Stimulated activated CD8-positive, alpha-beta memory T cell treated with anti-CD3 and anti-CD28 coated beads, Interleukin-15, amount 100 ng/mL, for 4 hours (primary cell): Measurements from ENCODE around the gene RPTOR.
"Not testable (repeated sequence)": the region's sequence is repeated elsewhere in the genome, so short reads cannot be mapped to it uniquely, and the experiment has no call there.

ENCODE experiments used
- DNase-seq, 2 donors: peaks; one replicate each; pipeline ENCODE4 v3.0.0-alpha.2; 2020; ENCODE audit warnings: low read depth in 2 of 2

The RPTOR gene

GRCh38 chr17:80512233-80512632 is 32.4 kb upstream of the RPTOR start:
- no peak for DNase-seq

- DNase-seq = no peak
Observed at GRCh38 chr17:80513201-80513600, 31.4 kb upstream of the RPTOR start.

DNA sequence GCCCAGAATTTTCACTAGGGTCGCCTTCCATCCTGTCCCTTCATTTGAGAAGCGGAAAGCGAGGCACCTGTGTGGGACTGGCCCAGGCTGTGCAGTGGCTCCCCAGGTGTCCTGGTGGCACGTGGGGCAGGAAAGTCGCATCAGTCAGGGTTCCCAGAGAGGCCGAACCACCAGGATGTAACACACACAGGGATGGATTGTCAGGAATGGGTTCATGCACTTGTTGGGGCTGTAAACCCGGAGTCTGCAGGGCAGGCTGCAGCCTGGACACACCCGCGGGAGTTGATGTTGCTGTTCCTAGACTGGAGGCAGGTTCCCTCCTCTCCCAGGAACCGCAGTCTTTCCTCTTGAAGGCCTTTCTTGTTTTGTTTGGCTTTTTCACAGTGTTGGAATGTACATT is 30.7 kb upstream of the RPTOR start:
- DNase-seq = no peak

- DNase-seq = no peak
Observed at GRCh38 chr17:80516171-80516932, 28.3 kb upstream of the RPTOR start.

GRCh38 chr17:80517641-80518040 is 27.0 kb upstream of the RPTOR start:
- DNase-seq = no peak

GRCh38 chr17:80518392-80518791 is 26.2 kb upstream of the RPTOR start:
- DNase-seq = no peak

DNA sequence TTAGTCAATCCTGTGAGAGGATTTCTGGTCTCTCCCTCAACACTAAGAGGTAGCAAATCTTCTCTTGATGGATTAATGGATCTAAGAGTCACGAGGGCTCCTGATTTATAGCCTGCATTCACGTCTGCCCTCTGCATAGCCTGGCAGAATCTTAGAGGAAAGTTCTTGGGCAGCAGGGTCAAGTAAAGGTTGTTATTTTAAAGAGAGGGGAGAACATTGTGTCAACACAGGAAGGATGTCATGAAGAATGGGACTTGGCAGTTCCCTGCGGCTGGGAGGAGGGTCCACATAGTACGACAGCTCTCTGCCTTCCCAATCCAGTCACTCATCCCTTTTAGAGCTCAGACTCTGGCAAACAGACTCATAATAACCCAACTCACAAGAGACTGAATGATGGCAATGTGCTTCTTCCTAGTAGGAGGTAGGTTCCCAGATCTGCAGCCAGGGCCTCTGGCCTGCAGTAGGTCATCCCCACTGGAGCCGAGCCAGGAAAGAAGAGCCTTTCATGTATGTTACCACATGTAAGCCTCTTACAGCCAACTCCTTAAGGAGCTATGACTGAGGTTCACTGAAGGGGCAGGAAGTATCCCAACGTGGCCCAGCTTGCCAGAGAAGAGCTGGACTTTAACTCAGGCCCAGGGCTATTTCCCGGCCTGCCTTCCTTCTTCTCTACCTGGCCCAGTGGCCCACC is 25.4 kb upstream of the RPTOR start:
- DNase-seq = no peak

DNA sequence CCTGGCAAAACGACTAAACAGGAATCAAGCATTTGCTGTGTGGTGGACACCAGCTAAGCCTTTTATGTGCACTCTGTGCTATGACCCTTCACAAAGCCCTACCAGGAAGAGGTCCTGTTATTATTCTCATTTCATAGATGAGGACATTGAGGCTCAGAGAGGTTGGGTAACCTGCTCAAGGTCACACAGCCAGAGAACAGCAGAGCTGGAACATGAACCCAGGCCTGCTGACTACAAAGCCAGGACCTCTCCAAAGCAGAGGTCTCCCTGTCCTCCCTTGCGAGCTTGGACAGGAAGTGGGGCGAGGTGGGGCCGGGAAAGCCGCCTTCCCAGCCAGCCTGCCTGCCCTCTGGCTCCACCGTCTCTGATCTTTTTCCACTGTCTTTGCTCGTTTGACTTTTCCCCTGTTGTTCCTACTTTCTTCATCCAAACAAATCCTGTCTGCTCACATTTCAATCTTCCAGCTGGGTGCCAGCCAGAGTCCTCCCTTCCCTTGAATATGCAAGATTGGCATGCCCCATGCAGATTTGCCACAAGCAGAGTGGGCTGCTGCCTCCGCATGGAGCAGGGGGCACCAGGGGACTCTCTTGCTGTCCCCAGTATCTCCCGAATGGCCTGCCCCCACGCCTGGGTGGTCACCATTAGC is 23.7 kb upstream of the RPTOR start:
- DNase-seq = no peak

DNA sequence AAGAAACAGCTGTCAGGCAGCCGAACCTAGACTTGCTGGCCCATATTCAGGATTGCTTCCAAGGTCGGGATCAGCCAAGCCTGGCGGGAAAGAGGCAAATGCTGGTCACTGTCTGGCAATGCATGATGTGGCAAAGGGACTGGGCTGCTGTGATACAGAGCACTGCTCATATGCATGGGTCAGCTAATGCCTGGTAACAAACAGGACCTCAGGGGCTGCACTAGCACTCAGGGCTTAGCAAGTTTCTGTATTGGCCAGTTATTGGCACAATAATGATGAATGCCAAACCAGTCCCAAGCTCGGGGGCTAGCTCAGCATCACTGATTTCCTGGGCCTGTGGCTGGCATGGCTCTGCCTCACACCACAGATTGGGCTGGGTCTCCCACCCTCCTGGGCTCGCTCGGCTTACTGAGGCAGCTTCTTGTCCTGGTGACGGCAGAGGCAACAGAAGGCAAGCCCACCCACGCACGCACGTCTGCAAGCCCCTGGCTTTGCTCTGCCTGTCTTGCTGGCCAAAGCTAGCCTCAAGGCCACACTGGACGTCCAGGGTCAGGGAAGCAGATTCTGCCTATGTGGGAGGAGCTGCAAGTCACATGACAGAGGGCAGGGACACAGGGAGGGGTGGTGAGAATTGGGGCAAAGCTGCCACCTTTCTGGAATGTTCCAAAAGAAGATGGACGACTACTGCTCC is 21.4 kb upstream of the RPTOR start:
- DNase-seq = no peak

DNA sequence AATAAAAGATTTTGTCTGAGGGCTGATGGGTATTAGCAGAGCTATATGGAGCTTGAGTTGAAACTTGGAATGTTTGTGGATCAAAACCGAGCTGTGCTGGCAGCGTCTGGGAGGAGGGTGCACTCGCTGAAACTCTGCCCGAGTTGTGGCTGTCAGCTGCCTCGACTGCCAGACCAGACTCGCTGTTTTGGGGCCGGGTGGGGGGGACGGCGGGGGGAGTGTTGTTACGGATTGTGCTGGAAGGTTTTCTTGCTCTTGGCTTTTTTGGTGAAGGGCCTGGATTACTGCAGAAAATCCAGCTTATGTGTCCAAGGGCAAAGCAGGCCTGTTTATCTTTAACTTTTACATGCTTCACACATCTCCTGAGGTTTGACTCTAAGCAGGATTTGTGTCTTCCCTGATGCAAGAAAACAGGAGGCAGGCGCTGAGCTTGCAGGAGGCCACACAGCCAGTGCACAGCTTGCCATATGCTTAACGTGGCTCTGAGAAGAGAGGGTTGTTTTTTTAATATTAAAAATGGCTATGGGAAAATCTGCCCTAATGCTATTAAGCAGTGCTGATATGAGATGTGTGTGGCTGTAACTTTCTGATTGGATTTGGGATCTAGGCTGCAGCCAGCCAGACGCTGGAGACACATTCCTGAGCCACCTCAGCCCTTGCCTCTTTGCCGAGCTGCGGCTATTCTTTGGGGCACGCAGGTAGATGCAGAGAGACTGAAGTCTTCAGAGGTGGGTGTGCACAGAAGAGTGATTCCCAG is 20.5 kb upstream of the RPTOR start:
- no peak for DNase-seq

- DNase-seq = no peak
Observed at GRCh38 chr17:80526116-80526910, 18.3 kb upstream of the RPTOR start.

GRCh38 chr17:80527016-80527645 is 17.5 kb upstream of the RPTOR start:
- no peak for DNase-seq

DNA sequence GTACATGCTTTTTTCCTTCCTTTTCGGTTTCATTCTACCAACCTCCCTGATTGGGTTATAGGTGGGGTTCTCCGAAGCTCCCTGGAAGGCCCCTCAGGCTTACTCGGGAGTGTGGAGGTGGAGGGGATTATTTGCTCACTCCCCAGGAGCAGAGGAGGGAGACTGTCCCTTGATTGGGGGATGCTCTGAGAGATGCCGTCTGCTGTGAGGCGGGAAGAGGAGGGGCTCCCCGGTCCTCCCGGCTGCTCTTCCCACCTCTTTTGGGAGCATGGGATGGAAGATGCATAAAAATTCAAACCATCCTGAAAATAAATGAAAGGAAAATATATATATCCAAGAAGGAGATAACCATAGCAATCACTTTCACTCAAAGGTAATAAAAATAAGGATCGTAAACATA is 16.1 kb upstream of the RPTOR start:
- no peak for DNase-seq

DNA sequence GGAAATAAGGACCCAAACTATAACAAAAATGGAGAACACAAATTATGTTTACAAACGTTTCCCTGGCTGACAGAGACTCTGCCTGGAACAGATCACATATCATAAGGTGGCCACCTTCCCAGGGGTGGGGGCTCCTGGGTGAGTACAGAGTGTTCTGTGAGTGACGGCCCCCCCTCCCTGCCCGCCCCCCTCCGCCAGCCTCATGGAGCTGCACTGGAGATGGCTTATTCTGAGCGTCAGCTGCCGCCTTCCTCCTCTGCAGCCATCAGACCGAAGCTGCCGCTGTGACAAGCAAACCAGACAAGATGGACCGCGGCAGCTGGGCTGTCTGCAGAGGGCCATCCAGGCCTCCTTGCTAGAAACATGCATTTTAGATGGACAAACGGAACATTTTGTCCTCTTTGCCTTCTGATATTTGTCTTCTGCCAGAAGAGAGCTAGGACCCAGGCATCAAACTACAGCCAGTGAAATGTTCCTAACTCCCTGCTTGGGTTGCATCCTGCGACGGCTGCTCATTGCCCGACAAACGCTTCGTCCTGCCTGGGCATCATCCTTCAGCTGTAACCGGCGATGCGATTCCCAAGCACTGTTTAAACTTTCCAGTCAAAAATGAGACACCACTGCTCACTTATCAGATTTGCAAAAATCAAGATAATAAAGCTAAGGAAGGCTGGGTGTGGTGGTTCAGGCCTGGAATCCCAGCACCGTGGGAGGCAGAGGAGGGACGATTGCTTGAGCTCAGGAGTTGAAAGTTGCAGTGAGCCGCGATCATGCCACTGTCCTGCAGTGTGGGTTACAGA is 15.3 kb upstream of the RPTOR start:
- DNase-seq = no peak

DNA sequence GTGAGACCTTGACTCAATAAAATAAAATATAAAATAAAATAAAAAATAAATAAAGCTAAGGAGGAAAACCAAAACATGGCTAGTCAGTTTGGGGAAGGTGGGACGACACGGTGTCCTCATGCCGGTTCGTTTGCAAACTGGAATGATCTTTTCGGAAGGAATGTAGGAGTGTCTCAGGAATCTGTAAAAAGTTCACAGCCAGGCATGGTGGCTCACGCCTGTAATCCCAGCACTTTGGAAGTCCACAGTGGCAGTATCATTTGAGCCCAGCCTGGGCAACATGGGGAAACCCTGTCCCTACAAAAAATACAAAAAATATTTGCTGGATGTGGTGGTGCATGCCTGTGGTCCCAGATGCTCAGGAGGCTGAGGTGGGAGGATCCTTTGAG is 14.7 kb upstream of the RPTOR start:
- no peak for DNase-seq

GRCh38 chr17:80531400-80531799 is 13.2 kb upstream of the RPTOR start:
- no peak for DNase-seq

GRCh38 chr17:80537386-80537785 is 7.3 kb upstream of the RPTOR start:
- not testable (repeated sequence) for DNase-seq

DNA sequence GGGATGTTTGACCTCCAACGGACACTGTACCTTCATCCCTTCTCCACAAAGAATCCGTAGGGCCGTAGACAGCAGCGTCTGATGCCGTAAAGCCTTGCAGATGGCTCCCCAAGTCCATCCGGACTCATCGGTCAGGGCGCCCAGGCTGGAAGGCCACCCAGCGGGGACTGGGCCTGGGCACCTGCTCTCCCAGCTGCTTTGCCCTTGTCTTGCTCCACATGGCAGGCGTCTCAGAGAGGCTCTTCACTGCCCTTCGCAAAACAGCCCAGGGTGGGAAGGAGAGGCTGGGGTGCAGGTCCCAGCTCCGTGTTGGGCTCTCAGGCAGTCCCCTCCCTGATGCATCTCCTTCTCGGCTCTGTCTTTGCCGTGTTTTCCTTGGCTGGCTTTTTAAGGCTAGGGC is 6.2 kb upstream of the RPTOR start:
- DNase-seq = no peak

GRCh38 chr17:80539022-80539641 is 5.5 kb upstream of the RPTOR start:
- DNase-seq = no peak
